SH-SY5Y (cell line): ENCODE results near the gene KLK14.

Experiments used
- GATA2 ChIP-seq: IDR thresholded peaks from 2 replicates; pipeline ENCODE4 v1.6.1; 2011; ENCODE audit warnings: mild to moderate bottlenecking, low read depth, low read length
- GATA3 ChIP-seq: IDR thresholded peaks from 2 replicates; pipeline ENCODE4 v1.6.1; 2011; ENCODE audit warnings: low read depth, mild to moderate bottlenecking, low read length, moderate library complexity

Gene KLK14

GRCh38 chr19:51029718-51030117 is 53.0 kb downstream of the KLK14 start:
- TF ChIP-seq GATA2 (no peak), GATA3 (no peak)
